Measurements from ENCODE around the gene CYTH1.

DNA sequence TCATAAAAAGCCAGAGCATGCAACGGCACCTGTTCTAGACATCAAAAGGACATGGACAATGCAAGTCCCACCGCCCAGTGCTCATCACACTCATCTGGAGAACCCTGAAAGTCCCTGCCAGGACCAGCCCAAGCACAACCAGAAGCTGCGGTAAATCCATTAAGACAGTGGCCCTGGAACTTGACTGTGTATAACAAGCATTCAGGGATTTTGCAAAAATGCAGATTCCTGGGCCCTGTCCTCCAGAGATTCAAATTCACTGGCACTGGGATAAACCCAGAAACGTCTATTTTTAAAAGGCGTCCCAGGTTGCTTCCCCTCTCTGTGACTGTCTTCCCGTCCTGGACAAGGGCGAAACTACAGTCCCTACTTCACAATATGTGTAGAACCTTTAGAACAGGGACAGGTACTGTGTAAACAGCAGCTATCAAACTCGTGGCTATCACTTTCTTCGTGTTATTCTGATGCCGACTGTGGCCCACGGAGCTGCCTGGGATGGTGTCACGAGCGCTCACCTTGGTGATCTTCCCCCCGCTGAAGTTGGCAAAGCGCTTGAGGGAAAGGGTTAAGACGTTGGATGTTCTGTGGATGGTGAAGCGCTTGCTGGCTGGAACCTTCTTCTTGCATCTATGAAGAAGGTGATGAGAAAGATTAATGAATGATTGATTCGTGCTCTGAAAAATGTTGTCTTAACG is 36.2 kb upstream of the CYTH1 start:
- TF ChIP-seq POLR2AphosphoS5 (IDR thresholded peaks at IDR 0.05), result no peak
- TF ChIP-seq, protein P1, sequence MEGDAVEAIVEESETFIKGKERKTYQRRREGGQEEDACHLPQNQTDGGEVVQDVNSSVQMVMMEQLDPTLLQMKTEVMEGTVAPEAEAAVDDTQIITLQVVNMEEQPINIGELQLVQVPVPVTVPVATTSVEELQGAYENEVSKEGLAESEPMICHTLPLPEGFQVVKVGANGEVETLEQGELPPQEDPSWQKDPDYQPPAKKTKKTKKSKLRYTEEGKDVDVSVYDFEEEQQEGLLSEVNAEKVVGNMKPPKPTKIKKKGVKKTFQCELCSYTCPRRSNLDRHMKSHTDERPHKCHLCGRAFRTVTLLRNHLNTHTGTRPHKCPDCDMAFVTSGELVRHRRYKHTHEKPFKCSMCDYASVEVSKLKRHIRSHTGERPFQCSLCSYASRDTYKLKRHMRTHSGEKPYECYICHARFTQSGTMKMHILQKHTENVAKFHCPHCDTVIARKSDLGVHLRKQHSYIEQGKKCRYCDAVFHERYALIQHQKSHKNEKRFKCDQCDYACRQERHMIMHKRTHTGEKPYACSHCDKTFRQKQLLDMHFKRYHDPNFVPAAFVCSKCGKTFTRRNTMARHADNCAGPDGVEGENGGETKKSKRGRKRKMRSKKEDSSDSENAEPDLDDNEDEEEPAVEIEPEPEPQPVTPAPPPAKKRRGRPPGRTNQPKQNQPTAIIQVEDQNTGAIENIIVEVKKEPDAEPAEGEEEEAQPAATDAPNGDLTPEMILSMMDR (IDR thresholded peaks at IDR 0.05), result no peak

Data from upper lobe of left lung (tissue), 4 donors.